Putamen (tissue), 1 donor: ENCODE results near the gene ADARB2.

Experiments
- DNase-seq: peaks from one replicate; pipeline ENCODE4 v3.0.0-alpha.2; 2016; ENCODE audit warnings: low spot score

Gene ADARB2

DNA sequence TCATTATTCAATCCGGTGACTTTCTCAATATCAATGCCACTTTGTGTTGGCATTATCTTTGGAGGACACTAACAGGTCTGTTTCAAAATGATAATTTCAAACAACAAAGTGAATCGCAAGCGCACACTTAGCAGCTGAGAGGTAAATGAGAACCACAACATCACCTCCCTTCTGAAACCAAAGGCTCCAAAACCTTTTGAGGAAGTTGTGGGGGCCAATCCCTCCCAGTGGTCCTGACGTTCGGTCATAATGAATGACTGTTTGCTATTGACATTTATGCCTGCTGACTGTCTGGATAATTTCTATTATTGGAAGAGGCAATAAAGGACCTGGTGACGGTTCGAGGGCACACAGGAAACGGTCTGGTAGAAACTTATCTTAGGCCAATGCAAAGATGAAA, 1.8 kb downstream of the ADARB2 start:
- DNase-seq = no peak

DNA sequence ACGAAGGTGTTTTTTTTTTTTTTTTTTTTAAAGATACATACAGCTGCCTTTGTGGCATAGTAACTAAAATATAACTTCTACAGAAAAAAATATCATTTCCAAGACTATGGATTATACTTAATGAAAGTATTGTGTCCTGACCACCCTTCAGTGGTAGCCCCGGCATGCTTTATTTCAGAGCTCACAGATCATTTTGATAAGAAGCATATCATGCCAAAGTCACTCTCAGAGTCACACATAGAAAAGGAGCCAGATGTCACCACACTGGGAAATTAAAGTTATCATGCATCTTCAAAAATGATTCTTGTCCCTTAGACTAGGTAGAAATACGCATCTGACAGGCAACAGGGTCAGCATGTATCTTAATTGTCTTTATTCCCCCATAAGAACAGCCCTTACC, 3.0 kb downstream of the ADARB2 start:
- DNase-seq = no peak

DNA sequence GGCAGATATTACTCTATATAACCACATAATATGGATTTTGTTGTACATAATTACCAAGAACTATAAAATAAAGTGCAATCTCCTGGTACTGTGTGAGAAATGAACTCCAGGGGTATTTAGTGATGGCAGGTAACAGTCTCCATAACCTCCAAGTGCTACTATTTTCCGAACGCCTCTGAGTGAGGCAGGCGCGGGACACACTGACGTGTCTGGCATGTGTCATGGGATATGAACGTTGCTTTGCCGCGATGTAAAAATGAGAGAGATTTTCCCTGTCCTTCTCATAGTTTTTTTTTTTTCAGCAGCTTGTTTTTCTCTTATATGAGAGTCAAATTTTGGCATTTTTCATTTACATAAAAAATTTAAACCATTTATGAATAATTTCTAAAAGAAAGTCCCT, 3.6 kb downstream of the ADARB2 start:
- no peak for DNase-seq

DNA sequence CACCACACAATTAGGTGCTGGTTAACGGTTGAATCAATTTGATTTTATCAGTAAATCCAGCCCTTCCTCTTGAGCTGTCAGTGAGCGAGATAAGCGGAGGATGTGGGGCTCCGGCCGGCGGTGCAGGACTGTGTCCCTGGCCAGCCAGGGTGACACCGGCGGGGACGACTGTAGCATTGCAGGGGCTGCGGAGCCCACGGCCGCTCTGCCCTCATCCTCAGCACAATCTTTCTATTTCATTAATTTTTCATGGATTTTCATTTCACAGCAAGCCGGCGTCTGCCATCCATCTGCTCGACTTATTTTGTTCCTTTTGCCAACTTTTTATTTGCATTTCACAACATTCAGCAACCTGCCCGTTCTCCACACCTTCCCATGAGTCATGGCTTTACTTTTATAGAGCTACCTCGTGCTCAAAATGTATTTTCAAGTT, 4.7 kb downstream of the ADARB2 start:
- no peak for DNase-seq

DNA sequence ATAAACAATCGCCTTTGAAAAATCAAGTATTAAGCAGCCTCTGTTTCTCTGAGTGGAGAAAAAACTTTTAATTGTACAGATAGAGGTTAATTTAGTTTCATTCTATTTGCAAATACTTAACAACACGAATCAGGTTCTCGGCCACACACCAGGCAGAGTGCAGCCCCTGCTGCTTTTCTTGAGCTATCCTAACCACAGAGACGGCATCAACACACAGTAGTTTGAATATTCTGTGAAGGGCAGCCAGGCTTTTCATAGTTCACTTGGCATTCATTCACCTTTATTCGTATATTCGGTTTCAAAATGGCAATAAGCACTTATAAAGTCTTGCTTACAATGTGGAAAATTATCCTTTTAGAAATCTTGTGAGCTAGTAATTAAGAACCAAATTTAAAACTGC, 5.7 kb downstream of the ADARB2 start:
- no peak for DNase-seq

DNA sequence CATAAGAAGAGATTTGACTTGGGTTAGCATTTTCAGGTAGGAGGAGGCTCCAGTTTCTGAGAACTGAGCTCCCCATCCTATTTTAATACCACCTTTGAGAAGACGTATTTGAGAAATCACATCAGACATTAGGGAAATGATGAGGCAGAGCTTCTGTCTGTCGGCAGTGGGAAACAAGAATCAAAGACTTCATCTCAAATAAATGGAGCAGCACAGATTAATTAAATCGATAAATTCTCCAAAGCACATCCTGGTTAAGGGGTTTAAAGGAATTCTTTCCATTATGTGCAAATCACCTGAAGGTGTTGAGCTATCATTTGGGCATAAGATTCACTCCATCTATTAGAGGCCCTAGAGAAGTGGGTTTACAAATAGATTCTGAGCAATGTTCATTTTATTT, 7.6 kb downstream of the ADARB2 start:
- DNase-seq = no peak

DNA sequence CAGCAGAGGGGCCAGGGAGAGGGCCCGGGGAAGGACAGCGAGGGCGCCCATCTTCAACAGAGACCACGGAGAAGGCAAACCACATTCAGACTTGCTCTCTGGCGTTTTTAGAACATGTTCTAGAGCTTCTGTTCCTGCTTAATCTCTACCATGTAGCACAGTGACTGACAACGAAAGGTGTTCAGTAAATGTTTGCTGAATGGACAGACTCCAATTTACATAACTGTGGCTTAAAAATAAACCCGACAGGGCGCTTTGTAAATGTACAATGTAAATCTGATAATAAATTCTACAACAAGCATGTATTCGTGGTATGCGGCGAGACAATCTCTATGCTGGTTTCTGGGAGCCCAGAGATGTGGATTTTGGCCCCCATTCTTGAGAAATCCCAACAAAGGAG, 10.5 kb downstream of the ADARB2 start:
- no peak for DNase-seq

DNA sequence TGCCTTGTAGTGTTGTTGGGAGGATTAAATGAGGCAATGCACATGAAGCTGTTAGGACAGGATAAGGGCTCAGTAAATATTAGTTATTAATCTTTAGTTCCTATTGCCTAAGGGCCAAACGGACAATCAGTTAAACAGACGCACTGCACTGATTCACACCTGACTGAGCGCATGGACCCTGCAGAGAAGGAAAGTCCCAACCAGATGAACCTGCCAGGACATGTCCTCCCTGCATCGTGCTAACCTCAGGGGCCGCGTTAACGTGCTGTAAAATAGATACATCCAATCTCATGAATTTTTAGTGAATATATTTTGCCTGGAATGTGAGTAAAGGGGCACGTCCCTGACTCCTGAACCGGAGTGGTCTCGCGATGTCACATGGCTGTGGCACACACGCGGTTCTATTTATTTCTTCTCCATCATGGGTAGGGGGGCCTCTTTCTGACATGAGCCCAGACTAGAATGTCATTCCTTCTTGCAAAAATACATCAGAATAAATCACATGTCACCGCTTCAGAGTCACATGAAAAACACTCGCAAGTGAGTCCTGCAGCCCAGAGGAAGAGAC, 12.3 kb downstream of the ADARB2 start:
- DNase-seq = no peak

DNA sequence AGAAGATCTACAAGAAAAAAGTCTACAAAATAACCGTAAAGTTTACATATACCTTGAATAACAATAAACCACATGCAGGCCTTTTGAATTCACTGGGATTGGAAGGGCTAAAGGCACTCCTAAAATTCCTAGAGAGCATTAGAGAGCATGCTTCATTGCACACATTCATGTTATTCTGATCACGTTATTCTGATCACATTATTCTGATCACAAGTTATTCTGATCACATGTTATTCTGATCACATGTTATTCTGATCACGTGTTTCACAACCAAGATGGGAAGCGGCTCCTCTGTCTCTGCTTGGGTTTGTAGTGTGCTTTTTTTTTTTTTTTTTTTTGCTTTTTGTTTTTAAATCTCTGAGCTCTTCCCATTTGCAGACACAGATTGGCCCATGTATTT, 20.5 kb downstream of the ADARB2 start:
- DNase-seq = no peak

DNA sequence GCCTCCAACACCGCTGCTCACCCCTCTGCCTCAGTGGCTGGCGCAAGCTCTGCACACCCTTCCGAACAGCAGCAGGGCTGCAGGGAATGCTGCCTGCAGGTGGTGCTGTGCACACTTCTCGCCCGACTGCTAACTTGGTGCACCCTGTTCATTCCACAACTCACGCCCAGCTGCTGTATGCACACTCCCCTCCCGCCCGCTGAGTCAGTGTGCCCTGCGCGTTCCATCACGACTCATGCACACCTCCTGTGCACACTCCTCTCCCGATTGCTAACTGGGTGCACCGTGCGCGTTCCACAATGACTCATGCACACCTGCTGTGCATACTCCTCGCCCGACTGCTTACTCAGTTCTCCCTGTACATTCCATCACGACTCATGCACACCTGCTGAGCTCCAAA, 21.5 kb downstream of the ADARB2 start:
- DNase-seq = no peak

DNA sequence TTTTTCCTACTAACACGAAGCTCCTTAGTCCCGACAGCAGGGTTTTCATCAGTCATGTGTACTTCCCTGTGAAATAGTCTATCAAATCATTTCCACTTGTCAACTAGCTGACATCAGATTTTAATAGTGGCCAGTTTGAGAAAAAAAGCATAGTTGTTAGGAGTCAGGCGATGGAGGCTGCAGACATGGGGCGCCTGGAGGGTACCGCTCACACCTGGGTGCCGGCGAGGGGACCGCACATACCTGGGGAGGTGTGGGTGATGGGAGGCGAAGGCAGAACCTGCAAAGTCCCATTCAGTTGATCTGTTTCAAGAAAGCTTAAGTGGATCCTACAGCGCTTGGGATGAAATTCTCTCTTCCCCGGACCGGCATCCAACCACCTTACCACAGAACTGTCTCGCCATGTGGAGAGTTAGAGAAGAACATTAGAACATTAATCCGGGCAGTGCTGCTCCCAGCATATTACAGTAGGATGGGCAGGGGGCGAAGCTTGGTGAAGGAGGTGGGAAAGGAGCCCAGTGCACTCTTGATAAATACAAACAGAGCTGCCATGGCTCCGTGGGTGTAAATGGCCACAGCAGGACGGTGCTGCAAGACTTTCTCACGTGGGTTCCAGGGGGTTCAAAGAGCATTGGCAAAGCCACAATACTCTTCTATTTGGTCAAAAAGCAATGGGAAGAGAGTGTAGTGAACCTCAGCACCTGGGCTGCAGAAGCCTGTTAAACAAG, 24.2 kb downstream of the ADARB2 start:
- DNase-seq = no peak

DNA sequence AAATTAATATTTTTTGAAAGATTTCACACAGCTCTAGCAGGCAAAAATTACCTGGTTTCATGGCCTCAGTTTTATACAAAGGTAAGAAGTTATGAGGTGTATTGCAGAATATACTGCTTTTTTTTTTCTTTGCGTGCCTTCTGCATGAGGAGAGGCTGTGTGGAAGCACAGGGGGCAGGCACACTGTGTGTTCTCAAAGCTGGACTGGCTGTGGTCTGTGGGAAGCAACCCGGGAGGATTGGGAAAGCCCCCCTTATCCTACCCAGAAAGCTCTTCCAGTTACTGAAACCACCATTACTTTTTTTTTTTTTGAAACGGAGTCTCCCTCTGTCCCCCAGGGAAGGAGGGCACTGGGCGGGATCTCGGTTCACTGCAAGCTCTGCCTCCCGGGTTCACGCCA, 25.0 kb downstream of the ADARB2 start:
- no peak for DNase-seq

DNA sequence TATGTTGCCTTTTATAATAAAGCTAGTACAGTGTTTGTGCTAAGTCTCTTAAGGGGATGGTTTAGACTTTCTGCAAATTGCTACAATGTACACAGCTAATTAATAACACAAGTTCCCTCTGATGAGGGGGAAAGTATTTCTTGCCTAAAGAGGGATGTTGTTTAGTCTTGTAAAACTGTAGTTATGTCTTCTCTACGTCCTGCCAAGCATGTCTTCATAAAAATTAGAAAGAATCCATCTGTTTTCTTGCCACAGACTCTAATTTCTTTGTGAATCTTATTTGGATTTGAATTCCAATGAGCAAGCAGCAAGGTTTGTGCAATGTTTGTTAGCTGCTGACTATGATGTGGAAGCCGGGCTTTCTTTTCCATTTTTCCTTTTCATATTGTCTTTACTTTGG, 28.2 kb downstream of the ADARB2 start:
- no peak for DNase-seq

DNA sequence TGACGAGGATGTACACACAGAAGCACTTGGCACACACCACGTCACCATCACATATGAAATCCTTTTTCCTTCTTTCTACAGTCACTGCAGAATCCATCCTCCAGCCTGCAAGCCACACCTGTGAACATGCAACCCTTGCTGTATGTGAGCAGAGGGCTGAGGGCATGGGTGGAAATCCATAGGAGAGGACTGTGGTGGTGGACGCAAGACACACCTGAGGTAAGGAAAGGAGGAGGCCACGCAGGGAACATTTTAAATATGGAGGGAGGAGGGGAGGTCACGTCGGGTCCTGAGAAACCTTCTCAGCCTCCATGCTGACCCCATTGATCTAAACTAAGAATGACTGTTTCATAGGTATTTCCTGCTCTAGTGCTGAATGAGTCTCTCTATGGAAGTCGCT, 28.6 kb downstream of the ADARB2 start:
- DNase-seq = no peak

DNA sequence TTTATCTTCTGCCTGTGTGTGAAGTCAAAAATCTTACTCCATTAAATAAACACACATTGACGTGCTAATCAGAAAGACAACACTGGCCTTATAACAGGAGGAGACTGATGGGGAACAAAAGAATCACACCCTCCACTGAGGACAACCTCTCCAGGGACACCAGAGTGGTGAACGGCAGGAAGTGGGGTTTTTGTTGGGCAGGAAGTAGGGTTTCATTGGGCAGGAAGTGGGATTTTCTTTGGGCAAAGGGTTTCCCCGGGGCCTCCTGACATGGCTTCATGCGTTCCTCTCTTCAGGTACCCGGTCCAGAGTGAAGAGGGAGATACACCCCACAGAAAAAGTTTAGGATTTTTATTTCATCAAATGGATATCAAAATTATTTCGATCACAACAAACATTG, 30.6 kb downstream of the ADARB2 start:
- DNase-seq = no peak

DNA sequence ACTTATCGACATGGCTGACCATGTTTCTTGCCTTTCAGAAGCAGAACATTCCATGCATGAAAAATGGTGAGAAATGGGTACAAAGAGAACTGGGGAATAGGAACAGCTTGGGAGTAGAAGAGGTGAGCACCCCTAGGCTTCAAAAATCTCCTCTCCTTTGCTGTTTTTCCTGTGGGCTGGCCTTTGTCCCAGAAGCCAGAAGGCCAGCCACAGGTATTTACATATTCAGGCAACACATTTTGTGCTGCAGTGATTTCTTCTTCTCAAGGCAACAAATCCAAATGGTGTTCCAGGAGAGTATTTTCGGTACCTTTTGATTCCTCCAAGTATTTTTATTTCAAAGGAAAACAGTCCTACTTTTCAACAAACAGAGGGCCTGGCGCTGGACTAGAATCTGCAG, 31.1 kb downstream of the ADARB2 start:
- no peak for DNase-seq

DNA sequence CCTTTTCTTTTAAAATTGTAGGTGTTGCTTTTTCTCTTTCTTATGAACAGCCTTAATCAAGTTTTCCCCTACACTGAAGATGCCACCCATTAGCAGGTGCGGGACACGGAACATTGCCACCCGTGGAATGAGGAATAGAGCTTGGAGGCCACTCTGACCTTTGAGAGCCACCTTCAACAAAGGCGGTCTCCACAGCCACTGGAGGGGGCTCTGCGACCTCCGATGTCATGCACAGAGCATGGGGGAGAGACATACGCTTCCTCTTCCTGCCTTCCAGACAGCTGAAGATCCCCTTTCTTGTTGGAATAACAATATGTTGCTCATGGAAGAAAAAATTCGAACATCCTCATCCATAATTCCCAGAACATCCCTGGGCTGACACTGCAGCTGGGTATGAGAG, 39.1 kb downstream of the ADARB2 start:
- no peak for DNase-seq

DNA sequence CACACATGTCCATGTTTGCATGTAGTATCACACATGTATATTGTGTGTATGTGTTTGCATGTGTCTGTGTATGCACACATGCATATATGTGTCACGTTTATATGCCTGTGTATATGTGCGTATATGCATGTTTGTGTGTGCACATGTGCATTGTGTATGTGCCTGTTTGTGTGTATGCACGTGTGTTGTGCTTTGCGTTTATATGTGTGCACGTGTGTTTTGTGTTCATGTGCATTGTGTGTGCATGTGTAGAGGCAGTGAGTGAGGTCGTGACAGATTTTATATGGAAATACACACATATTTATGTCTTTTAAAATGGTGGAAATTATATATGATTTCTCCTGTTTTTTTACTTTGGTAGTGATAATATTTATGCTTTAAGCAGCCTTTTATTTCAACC, 41.2 kb downstream of the ADARB2 start:
- DNase-seq = no peak

DNA sequence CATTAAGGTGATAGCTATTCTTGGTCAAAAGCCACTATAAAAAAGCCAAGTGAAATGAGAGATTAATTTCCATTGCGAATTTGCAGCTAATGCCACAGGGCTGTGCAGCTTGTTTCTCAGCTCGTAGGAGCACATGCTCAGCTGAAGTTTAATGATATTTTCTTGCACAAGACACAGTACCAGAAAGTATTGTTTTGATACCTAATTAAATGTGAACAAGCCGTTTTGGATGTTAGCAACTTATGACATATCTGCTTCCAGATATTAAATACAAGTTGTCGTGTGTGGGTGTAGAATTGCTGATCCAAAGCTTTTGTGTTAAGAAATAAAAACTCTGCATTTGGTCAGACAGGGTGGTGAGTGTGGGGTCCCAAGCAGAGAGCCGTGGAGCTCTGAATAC, 47.2 kb downstream of the ADARB2 start:
- DNase-seq = no peak

DNA sequence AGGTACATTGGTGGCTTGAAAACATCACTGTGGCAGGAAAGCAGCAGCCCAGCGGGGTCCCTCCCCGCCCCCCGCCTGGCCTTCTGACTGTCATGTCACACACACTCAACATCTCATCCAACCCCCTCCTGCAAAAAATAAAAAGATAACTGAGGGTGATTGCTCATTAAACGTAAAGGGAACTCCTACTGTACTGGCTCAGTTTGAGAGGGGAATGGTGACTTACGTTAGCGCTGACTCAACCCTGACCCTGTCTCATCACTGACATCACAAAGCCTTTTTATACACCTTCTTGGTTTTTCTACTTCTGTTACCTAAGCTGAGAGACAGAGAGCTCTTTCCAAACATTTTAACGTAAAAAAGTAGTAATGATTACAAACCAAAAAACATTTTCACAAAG, 48.8 kb downstream of the ADARB2 start:
- no peak for DNase-seq

DNA sequence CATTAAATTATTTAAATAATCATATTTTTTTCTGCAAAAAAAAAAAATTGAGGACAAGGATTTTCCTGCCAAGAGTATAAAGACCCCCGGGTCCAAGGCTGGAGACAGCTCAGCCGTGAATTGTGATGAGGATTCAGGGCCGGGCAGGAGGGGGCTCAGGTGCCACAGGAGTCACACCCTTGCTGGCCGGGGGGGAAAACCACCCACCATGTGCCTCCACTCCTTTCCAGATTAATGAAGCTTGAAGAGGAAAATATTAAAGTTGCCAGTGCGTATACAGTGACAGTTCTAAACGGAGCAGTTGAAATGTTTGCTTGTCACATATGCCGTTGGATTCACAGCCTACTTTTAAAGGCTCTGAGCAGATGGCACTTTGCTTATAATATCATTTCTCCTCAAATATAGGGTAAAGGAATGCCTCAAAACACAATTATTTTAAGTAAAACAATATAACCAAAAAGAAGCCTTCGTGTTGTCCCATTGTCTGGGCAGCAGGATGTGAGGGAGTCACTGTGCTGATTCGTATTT, 49.6 kb downstream of the ADARB2 start:
- no peak for DNase-seq

DNA sequence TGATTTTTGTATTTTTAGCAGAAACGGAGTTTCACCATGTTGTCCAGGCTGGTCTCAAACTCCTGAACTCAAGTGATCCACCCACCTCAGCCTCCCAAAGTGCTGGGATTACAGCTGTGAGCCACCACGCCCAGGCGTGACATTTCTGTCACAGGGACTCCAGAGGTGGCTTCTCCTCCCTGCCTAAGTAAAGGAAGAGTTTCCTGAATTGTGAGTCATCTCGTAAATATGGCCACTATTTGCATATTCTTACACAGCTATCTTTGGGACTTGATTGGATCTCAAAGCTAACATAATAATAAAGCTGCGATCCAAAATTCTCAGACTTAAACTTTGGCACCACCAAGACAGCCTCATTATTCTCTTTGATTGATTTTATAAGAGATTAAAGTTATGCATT, 50.1 kb downstream of the ADARB2 start:
- no peak for DNase-seq

DNA sequence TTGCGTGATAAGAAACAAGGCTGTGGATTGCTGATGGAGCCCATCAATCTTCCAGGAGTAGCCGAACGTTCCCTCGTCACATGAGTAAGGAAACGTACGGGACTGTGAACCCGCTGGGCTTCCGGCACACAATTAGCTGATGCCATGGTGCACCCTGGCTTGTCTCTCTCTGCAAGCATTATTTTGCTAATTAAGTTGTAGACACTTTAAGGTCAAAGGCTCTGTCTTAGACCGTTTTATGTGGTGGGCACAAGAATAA, 50.9 kb downstream of the ADARB2 start:
- no peak for DNase-seq
